ENCODE measurements around the gene CAGE1.

Gene CAGE1

GRCh38 chr6:7389451-7390225 is at the start of gene CAGE1, which contains the start of gene RIOK1:
Gene CAGE1, minus strand, starts transcription at chr6:7389742. Its CDS starts 2,569 bp downstream, at chr6:7387173.
Gene RIOK1, plus strand, starts transcription at chr6:7389808. Its CDS starts 195 bp downstream, at chr6:7390003.
- intact Hi-C loops (cut with DNase I): loop anchor here (5.0 kb wide), 2 partner anchors 77 to 203 kb away; partner anchors contain the start of genes SNRNP48 and SSR1
- peak; percentile 90 to 98 (median 95) for DNase-seq

DNA sequence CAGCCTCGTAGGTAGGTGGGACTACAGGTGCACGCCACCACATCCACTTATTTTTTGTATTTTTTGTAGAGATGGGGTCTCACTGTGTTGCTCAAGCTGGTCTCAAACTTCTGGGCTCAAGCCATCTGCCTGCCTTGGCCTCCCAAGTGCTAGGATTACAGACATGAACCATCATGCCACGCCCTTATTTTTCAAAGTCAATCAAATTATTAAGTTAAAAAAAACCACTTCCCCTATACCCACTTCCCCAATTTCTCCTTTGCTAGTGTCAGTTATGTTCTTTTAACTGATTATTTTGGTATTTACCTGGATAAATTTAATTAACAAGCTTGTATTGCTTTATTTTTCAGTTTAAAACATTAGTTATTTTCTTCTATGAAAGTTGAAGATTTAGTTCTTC is 49.7 kb upstream of the CAGE1 start:
- intact Hi-C loops (cut with DNase I): no loop called here
- DNase-seq: no peak

DNA sequence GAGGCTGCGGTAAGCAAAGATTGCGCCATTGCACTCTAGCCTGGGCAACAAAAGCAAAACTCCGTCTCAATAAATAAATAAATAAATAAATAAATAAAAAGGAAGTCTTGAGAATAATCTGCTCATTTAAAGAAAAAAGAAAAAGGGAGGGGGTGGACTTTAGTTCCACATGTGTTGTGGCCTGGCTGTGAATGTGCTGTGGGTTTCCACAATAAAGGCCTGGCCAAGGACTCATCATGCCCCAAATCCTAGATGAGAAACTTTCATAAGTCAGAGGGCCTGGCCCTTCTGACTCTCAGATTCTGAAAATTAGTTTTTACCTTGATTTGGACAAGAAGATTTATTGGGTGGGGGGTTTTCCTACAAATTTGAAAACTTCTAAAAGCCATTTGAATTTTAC is 48.5 kb upstream of the CAGE1 start:
- DNase-seq: no peak
- intact Hi-C loops (cut with DNase I): no loop called here

DNA sequence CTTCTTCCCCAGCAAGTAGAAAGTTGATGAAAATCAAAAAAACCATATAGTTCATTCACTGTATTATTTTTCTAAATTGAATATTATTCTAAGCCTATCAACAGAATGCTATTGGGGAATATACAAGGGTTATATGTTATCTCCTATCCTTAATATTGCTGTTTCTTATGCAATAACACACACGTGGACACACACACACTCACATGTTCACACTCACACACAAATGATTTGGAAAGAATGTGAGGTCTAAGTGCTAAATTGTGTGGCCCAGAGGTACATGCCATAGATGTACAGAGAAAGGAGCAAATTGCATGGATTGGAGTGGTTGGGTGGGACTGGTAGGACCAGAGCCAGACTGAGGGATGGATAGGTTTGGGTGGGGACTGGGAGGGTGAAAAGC is 45.1 kb upstream of the CAGE1 start:
- intact Hi-C loops (cut with DNase I): no loop called here
- DNase-seq: no peak

DNA sequence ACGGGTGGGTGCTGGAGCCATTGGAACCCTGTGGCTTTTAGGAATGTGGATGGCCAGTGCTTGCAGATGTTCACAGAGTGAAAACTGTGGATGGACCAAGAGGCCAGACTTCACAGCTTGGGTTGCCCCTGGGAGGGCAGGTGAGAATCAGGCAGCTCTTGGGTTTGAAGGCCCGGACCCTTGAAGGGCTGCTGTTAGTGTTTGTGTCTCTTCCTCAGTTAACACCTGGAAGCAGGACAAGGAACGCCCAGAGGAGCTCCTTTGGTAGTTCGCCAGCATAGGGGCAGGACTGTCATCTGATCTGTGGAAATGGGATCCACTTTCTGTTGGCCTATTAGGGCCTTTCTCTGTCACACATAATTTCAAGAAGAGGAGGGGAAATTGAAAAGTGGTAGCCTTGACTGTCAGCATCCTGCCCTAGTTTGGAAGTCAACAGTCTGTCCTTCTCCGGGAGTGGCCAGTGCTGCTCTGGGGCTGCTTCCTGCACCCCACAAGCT is 43.6 kb upstream of the CAGE1 start:
- no peak for DNase-seq
- intact Hi-C loops (cut with DNase I): no loop called here

DNA sequence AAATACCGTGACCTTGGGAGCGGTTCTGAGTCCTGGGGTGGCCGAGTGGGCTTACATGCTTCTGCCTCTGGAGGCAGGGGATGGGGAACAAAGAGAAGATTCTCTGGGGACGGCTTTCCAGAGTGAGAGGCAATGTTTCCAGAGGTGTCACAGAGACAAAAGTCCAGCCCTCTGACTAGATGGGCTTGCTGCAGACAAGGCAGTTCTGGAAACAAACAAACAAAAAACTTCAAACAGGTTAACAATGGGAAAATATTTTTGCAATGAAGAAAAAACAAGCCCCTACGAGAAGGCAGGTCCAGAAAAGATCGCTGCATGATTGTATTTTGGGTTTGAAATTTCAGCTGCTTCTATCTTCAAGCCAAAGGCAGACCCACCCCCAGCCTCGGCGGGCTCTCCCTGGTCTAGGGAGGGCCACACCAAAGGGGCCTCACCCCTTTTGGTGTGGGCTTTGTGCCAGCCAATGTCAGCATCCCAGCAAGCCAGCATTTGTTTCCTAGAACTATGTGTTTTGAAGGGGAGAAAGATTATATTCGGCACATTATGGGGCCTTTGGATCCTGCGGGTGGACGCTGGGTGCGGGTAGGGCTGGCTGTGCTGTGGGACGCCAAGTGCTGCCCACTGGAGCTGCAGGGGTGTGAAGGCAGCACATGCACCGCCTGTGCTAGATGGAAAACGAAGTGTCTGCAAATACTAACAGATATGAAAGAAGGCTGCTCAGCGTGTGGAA is 43.0 kb upstream of the CAGE1 start:
- intact Hi-C loops (cut with DNase I): no loop called here
- no peak for DNase-seq

- DNase-seq: no peak
- intact Hi-C loops (cut with DNase I): no loop called here
These were observed 42.3 kb upstream of the CAGE1 start for GRCh38 chr6:7431674-7432390.

DNA sequence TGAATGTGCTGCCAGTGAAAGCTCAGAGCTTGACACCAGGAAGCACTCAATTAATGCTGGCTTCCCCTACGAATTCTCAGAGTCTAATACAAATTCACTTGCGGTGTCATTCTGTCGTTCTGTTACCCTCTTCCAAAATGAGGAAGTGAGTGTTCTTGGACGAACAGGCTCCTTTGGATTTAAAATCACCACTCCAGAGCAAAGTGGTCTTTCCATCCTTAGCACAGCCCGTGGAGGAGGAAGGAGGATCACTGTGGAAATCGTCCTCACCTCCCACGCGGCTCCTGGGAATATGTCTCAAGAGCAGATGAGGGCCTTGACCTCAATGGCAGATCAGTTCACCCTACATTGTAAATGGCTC is 41.8 kb upstream of the CAGE1 start:
- intact Hi-C loops (cut with DNase I): no loop called here
- no peak for DNase-seq

DNA sequence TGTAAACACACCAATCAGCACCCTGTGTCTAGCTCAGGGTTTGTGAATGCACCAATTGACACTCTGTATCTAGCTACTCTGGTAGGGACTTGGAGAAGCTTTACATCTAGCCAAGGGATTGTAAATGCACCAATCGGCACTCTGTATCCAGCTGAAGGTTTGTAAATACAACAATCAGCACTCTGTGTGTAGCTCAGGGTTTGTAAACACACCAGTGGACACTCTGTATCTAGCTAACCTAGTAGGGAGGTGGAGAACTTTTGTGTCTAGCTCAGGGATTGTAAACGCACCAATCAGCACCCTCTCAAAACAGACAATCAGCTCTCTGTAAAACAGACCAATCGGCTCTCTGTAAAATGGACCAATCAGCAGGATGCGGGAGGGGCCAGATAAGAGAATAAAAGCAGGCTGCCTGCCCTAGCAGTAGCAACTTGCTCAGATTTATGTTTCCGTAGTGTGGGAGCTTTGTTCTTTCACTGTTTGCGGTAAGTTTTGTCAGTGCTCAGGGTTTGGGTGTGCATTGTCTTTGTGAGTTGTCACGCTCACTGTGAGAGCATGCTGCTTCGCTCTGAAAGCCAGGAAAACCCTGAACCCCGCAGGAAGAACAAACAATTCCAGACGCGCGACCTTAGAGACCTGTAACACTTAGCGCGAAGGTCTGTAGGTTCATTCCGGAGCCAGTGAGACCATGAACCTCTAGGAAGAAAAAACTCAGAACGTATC is 37.1 kb upstream of the CAGE1 start:
- no peak for DNase-seq
- intact Hi-C loops (cut with DNase I): no loop called here

DNA sequence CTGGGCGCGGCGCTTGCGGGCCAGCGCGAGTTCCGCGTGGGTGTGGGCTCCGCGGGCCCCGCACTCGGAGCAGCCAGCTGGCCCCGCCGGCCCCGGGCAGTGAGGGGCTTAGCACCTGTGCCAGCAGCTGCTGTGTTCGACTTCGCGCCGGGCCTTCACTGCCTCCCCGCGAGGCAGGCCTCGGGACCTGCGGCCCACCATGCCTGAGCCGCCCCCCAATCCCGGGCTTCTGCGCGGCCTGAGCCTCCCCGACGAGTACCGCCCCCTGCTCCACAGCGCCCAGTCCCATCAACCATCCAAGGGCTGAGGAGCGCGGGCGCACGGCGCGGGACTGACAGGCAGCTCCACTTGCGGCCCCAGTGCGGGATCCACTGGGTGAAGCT is 36.3 kb upstream of the CAGE1 start:
- intact Hi-C loops (cut with DNase I): no loop called here
- no peak for DNase-seq

- peak in 7 of 42 donors; percentile 9 to 49 (median 23) for DNase-seq
- intact Hi-C loops (cut with DNase I): no loop called here
These were observed 35.6 kb upstream of the CAGE1 start for GRCh38 chr6:7424967-7425807.

GRCh38 chr6:7424058-7424457 is 34.5 kb upstream of the CAGE1 start:
- intact Hi-C loops (cut with DNase I): no loop called here
- no peak for DNase-seq

DNA sequence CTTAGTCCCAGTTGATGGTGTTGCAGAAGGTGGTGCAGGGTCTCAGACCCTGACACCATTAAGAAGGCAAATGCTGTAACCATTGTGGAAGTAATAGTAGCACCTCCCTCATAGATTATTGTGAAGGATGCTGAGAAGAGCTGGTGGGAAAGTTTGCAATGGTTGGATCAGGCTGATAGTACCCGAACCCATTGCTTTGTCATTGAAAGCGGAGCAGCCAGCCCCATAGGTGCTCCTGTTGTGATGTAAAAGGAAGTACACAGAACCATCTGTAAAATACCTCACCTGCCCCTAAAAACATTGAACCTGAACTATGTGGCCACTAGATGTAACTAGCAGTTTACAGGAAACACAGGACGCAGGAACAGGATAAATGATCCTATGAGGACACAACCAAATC is 31.5 kb upstream of the CAGE1 start:
- intact Hi-C loops (cut with DNase I): no loop called here

DNA sequence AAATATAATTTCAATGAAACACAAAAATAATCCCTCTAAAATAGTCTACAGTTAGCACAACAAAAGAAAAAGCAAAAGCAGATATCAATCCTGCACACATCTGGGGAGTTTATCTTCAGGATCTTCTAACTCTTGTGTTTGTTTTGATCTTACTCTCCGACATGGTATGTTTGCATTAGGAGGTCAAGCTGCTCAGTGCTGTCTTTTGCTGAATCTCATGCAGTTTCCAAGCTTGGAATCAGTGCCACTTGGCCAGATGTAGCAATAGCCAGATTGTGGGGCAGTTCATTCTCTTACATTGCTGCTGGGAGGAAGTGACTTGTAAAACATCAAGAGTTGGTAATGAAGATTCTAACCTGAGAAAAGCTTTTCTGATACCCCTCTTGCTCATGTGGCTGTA is 29.5 kb upstream of the CAGE1 start:
- intact Hi-C loops (cut with DNase I): no loop called here
- no peak for DNase-seq

More for the DNA sequence above, 31.5 kb upstream of the CAGE1 start:
- DNase-seq: no peak

DNA sequence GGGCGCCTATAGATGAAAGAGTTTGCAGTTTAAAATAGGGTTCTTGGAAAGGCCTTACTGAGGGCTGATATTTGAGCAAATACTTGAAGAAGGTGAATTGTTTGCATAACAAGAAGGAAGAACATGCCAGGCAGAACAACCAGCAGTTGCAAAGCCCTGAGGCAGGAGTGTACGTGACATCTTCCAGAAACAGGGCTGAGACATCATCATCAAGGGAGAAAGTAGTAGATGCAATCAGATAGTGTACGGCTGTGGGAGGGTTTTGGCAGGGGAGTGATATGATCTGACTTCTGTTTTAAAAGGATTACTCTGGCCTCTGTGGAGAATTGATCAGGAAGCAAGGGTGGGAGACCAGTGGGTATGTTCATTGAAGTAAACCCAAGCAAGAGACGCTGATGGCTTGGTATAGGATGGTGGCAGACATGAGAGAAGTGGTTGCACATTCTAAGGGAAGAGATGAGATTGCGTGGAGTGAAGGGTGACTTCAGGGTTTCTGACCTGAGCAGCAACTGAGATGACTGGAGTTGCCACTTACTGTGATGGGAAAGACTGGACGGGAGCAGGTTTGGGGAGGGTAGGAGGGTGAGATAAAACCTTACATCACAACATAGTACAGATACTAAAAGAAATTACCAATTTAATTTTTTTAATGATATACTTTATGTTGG is 28.8 kb upstream of the CAGE1 start:
- DNase-seq: no peak
- intact Hi-C loops (cut with DNase I): no loop called here

GRCh38 chr6:7417684-7418083 is 28.1 kb upstream of the CAGE1 start:
- DNase-seq: no peak
- intact Hi-C loops (cut with DNase I): no loop called here

DNA sequence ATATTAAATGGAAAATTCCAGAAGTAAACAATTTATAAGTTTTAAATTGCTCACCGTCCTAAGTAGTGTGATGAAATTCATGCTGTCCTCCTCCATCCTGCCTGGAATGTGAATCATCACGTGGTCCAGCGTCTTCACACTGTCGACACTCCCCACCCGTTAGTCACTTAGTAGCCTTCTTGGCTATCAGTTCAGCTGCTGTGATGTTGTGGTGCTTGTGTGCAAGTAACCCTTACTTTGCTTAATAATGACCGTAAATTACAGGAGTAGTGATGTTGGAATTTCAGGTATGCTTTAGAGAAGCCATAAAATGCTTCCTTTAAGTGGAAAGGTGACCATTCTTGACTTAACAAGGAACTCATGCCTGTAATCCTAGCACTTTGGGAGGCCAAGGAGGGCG is 25.3 kb upstream of the CAGE1 start:
- intact Hi-C loops (cut with DNase I): no loop called here
- DNase-seq: no peak

Measured in head of caudate nucleus (tissue), 42 donors.